Adrenal gland (tissue), 12 donors: Measurements from ENCODE around the gene EHMT1. TPM values are rescaled to one million over a fixed set of nuclear protein-coding genes. Genes with fewer than 3 reads are reported as not detected.

Experiments
- DNase-seq, 7 donors: peaks; one replicate each; pipeline ENCODE4 v3.0.0-alpha.2; 2019 to 2020
- H3K27ac ChIP-seq, 5 donors: fragments of 200-600 bp; sonication (generic) in 4 of 5; 1 replicate in 3 of 5; 2 replicates in 2 of 5; pipeline versions ENCODE4 v1.5.1 to v1.8.0; 2016 to 2020; ENCODE audit warnings: mild to moderate bottlenecking in 1 of 5
- H3K27me3 ChIP-seq: fragments of 200-600 bp; 2 replicates; pipeline ENCODE4 v1.8.0; 2021
- H3K36me3 ChIP-seq, 2 donors: fragments of 200-600 bp; replicated peaks in 1 of 2; 1 replicate in 1 of 2; 2 replicates in 1 of 2; pipeline versions ENCODE4 v1.5.1 to v1.8.0; 2018 to 2022
- H3K4me1 ChIP-seq, 2 donors: fragments of 200-600 bp; replicated peaks in 1 of 2; 1 replicate in 1 of 2; 2 replicates in 1 of 2; pipeline versions ENCODE4 v1.5.1 to v1.8.0; 2018 to 2021
- H3K4me3 ChIP-seq, 4 donors: fragments of 200-600 bp; sonication (generic) in 3 of 4; one replicate each; pipeline ENCODE4 v1.5.1; 2016 to 2018
- H3K9me3 ChIP-seq, 3 donors: fragments of 200-600 bp; sonication (generic) in 1 of 3; replicated peaks in 1 of 3; 1 replicate in 2 of 3; 2 replicates in 1 of 3; pipeline versions ENCODE4 v1.5.1 to v1.8.0; 2016 to 2021
- POLR2A ChIP-seq, 2 donors: fragments of 450-650 bp; IDR thresholded peaks; one replicate each; pipeline ENCODE4 v1.6.1; 2017; ENCODE audit warnings: antibody characterized with exemption in 2 of 2, mild to moderate bottlenecking in 2 of 2, moderate library complexity in 1 of 2
- WGBS, 4 donors: extraction: QIAGEN DNeasy Blood & Tissue Kit in 2 of 4; methylation state at CpG; one replicate each; pipeline versions ENCODE4 v1.1.5 to v1.1.7; 2013 to 2017; 5-methylcytosine and 5-hydroxymethylcytosine counted together
- intact Hi-C, 2 donors: fragments of 100-400 bp; cut with DNase I; formaldehyde crosslinking; loops; one replicate each; pipeline versions ENCODE4 v1.14.1 to v1.15.0; 2022 to 2023
- polyA plus RNA-seq, 3 donors: library from polyadenylated mRNA; stranded (reverse); fragments of 200-250 nt in 2 of 3; fragments of 350-450 nt in 1 of 3; fragmentation: Illumina TruSeq in 1 of 3; extraction: RNeasy Lipid Tissue Mini Kit (QIAGEN cat#74804) in 1 of 3; gene quantifications; one replicate each; pipeline ENCODE4 v1.2.3, GENCODE V29; 2013 to 2014
- total RNA-seq, 9 donors: library from RNA; depleted of rRNA in 4 of 9; stranded (reverse); fragments of >200 nt in 4 of 9; fragments of 120-200 nt in 1 of 9; fragmentation: NEBNext Ultra II Directional in 1 of 9; extraction: Animal tissue kit (Norgen Biotek cat#: 25700) in 1 of 9; gene quantifications; one replicate each; pipeline versions ENCODE4 v1.1.0 to v1.2.4, GENCODE V29; 2013 to 2023
- TF ChIP-seq, protein P1 (sequence below), 6 experiments: fragments of 450-650 bp in 4 of 6; fragments of 200-600 bp in 2 of 6; sonication (generic) in 1 of 6; IDR thresholded peaks; 1 replicate in 5 of 6; 2 replicates in 1 of 6; pipeline versions ENCODE4 v1.5.1 to v1.8.0; 2016 to 2021; ENCODE audit warnings: antibody characterized with exemption in 6 of 6, mild to moderate bottlenecking in 2 of 6, moderate library complexity in 1 of 6
- donor health status: healthy with polysubstance abuse.
- donor health status: Bipolar disorder and iron deficiency.
- donor health status: DM: yes; HTN: yes; CAD: no.
- donor health status: DM: no; HTN: no; CAD: no.
- donor health status: DM: no; HTN: no; CAD: no.
- donor health status: DM: yes; HTN: yes; CAD: no.

EHMT1 gene
- total and polyA plus RNA-seq, 12 donors: 42.0 to 171 (median 71.0) TPM

DNA sequence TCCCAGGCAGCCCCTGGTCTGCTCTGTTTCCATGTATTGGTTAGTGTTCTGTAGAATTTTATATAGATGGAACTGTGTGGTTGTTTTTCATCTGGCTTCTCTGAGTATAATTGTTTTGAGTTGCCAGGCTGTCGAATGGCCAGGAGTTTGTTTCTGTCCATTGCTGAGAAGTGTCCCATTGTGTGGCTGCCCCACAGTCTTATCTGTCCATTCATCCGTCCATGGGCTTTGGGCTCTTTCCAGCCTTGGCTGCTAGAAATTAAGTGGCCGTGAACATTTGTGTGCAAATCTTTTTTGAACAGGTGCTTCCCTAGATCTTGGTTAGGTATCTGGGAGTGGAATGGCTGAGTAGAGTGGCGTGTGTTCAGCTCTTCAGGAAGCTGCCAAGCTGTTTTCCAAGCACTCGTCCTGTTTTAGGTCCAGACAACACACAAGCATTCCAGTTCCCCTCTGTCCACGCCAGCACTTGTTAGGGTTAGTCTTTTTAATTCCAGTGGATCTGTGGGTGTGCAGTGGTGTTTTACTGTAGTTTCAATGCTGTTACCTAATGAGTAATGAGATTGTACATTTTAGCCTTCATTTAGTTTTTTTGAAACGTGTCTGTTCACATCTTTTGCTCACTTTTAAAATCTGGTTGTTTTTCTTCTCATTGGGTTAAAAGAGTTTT, 136.6 kb downstream of the EHMT1 start:
- peak in 1 of 7 donors; percentile 46 for DNase-seq
- WGBS, 4 donors: 87 to 93% (median 88%) methylated on average over 7 of the region's 7 CpGs
- no peak overlapping the region for H3K4me3 ChIP-seq
- no peaks in the 10 kb centered on the region for H3K27me3 ChIP-seq
- peaks cover 0 to 49% of the 10 kb centered on the region in 2 donors for H3K36me3 ChIP-seq
- H3K9me3 ChIP-seq: no peaks in the 10 kb centered on the region
- no peak overlapping the region for H3K27ac ChIP-seq
- intact Hi-C loops: no loop called here
- TF ChIP-seq, protein P1, sequence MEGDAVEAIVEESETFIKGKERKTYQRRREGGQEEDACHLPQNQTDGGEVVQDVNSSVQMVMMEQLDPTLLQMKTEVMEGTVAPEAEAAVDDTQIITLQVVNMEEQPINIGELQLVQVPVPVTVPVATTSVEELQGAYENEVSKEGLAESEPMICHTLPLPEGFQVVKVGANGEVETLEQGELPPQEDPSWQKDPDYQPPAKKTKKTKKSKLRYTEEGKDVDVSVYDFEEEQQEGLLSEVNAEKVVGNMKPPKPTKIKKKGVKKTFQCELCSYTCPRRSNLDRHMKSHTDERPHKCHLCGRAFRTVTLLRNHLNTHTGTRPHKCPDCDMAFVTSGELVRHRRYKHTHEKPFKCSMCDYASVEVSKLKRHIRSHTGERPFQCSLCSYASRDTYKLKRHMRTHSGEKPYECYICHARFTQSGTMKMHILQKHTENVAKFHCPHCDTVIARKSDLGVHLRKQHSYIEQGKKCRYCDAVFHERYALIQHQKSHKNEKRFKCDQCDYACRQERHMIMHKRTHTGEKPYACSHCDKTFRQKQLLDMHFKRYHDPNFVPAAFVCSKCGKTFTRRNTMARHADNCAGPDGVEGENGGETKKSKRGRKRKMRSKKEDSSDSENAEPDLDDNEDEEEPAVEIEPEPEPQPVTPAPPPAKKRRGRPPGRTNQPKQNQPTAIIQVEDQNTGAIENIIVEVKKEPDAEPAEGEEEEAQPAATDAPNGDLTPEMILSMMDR (IDR thresholded peaks at IDR 0.05): no peak
- TF ChIP-seq POLR2A (IDR thresholded peaks at IDR 0.05): no peak
- H3K4me1 ChIP-seq: peaks cover 11 to 18% of the 10 kb centered on the region in 2 donors

DNA sequence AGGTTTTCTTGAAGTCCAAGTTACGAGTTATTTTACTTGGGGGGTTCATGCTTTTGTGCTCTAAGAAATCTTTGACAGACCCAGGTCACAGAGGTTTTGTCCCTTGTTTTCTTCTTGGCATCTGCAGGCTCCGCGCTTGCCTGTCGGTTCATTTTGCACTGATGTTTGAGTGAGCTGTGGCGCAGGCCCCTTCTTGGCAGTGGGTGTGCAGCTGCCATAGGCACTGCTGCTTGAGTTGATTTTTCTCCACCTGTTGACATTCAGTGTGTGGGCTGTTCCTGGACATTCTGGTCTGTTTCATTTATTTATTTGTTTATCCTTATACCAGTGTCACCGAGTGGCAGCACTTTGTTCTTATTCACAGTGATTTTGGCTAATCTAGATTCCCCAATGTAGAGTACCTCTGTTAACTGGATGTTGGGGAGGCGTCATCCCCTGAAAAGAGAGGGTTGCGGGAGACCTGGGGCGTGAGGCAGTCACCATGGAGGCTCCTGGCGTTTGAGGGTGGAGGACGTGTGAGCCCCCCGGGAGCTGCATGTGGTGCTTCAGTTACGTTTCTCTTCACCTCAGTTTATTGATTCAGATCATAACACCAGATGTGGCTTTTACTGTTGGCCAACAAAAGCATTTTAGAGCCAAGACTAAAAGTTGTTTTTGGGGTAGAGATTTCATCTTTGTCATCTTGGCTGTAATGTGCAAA, 137.4 kb downstream of the EHMT1 start:
- Histone ChIP-seq H3K27me3 (no peaks in the 10 kb centered on the region), H3K36me3 (peaks cover 0 to 49% of the 10 kb centered on the region in 2 donors), H3K4me3 (no peak overlapping the region), H3K27ac (peak overlapping the region in 1 of 5 donors; percentile 66), H3K4me1 (peaks cover 19 to 26% of the 10 kb centered on the region in 2 donors), H3K9me3 (no peaks in the 10 kb centered on the region)
- intact Hi-C loops: no loop called here
- WGBS, 4 donors: 91 to 95% (median 93%) methylated on average over 13 of the region's 13 CpGs
- DNase-seq: peak in 1 of 7 donors; percentile 45
- TF ChIP-seq, protein P1 (IDR thresholded peaks at IDR 0.05): no peak
- TF ChIP-seq POLR2A (IDR thresholded peaks at IDR 0.05): no peak

- Histone ChIP-seq H3K9me3 (no peaks in the 10 kb centered on the region), H3K4me1 (peaks cover 28 to 36% of the 10 kb centered on the region in 2 donors), H3K27ac (peak overlapping the region in 4 of 5 donors; percentile 4 to 87 (median 58)), H3K4me3 (no peak overlapping the region), H3K36me3 (peaks cover 0 to 47% of the 10 kb centered on the region in 2 donors), H3K27me3 (no peaks in the 10 kb centered on the region)
- intact Hi-C loops: no loop called here
- TF ChIP-seq POLR2A (IDR thresholded peaks at IDR 0.05): no peak
- TF ChIP-seq, protein P1 (IDR thresholded peaks at IDR 0.05): no peak
- DNase-seq: peak; percentile 66 to 93 (median 88)
- 21 to 58% (median 47%) methylated on average over 10 of the region's 10 CpGs for WGBS, 4 donors
Measured at GRCh38 chr9:137757139-137757538, 138.3 kb downstream of the EHMT1 start.

DNA sequence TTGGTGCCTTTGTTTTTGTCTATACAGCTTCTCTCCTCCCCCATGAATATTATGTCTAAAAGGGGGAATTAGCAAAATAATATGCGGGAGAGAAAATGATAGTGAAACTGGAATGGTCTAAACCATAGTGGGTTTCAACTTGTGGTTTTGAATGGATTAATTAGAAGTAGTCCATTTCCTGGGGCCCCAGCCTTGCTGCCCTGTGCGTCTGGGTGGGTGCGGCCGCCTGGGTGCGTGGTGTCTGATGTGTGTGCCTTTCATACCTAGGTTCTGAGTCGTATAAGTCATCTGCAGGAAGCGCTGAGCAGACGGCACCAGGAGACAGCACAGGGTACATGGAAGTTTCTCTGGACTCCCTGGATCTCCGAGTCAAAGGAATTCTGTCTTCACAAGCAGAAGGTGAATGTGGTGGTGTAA, 138.8 kb downstream of the EHMT1 start:
- DNase-seq: peak in 1 of 7 donors; percentile 47
- intact Hi-C loops: no loop called here
- Histone ChIP-seq H3K4me3 (no peak overlapping the region), H3K36me3 (peaks cover 0 to 43% of the 10 kb centered on the region in 2 donors), H3K27ac (peak overlapping the region in 2 of 5 donors; percentile 66 to 87), H3K9me3 (no peaks in the 10 kb centered on the region), H3K4me1 (peaks cover 31 to 39% of the 10 kb centered on the region in 2 donors), H3K27me3 (no peaks in the 10 kb centered on the region)
- no peak for TF ChIP-seq POLR2A (IDR thresholded peaks at IDR 0.05)
- TF ChIP-seq, protein P1 (IDR thresholded peaks at IDR 0.05): no peak
- 84 to 93% (median 86%) methylated on average over 9 of the region's 9 CpGs for WGBS, 4 donors
